NCI-H2196 (cell line): ENCODE results near the gene USF3.
"Not testable (repeated sequence)": the region's sequence is repeated elsewhere in the genome, so short reads cannot be mapped to it uniquely, and the experiment has no call there.

Experiments used
- DNase-seq: peaks from one replicate; lab custom pipeline; 2025; ENCODE audit not compliant: unreplicated experiment; lab: John Stamatoyannopoulos, UW

USF3 gene

GRCh38 chr3:113654851-113655250, 41.6 kb downstream of the USF3 start:
- DNase-seq: no peak

GRCh38 chr3:113654310-113654709, 42.1 kb downstream of the USF3 start:
- no peak for DNase-seq

- DNase-seq: no peak
Measured at GRCh38 chr3:113649174-113649845, 47.1 kb downstream of the USF3 start.

- DNase-seq: no peak
Measured at GRCh38 chr3:113648524-113648923, 47.9 kb downstream of the USF3 start.

- DNase-seq: no peak
Measured at GRCh38 chr3:113643583-113643982, 52.9 kb downstream of the USF3 start.

- no peak for DNase-seq
Measured at GRCh38 chr3:113638910-113639309, 57.5 kb downstream of the USF3 start.

GRCh38 chr3:113637756-113638155, 58.7 kb downstream of the USF3 start:
- DNase-seq: no peak

- not testable (repeated sequence) for DNase-seq
Measured at GRCh38 chr3:113636034-113636433, 60.4 kb downstream of the USF3 start.

GRCh38 chr3:113634782-113635474, 61.5 kb downstream of the USF3 start:
- no peak for DNase-seq

GRCh38 chr3:113631573-113631972, 64.9 kb downstream of the USF3 start:
- DNase-seq: no peak

- no peak for DNase-seq
Measured at GRCh38 chr3:113630956-113631542, 65.4 kb downstream of the USF3 start.

GRCh38 chr3:113629584-113630421, 66.6 kb downstream of the USF3 start:
- DNase-seq: peak; percentile 75

- DNase-seq: no peak
Measured at GRCh38 chr3:113628788-113629187, 67.7 kb downstream of the USF3 start.

GRCh38 chr3:113628316-113628715, 68.1 kb downstream of the USF3 start:
- no peak for DNase-seq

GRCh38 chr3:113626503-113627371, 69.7 kb downstream of the USF3 start:
- DNase-seq: peak; percentile 71

GRCh38 chr3:113625834-113626233, 70.6 kb downstream of the USF3 start:
- DNase-seq: no peak

GRCh38 chr3:113623811-113624210, 72.6 kb downstream of the USF3 start:
- DNase-seq: no peak

GRCh38 chr3:113623324-113623723, 73.1 kb downstream of the USF3 start:
- DNase-seq: no peak

- no peak for DNase-seq
Measured at GRCh38 chr3:113620091-113620490, 76.4 kb downstream of the USF3 start.

GRCh38 chr3:113617726-113618125, 78.7 kb downstream of the USF3 start:
- no peak for DNase-seq
